Measurements from ENCODE around the gene AFTPH. TPM values are rescaled to one million over a fixed set of nuclear protein-coding genes. Genes with fewer than 3 reads are reported as not detected.

AFTPH gene
- total RNA-seq, 5 donors from 2014 or later (not counting 1 experiment from before 2014, with no cell fraction given) = 33.4 to 42.5 (median 37.9) TPM

GRCh38 chr2:64567473-64567872 lies 43.3 kb downstream of the AFTPH start:
- DNase-seq (no peak), ATAC-seq (replicated peaks in 1 of 4) (no peak)
- Mint-ChIP-seq H3K27ac (peak overlapping the region in 1 of 2 donors; percentile 34), H3K4me1 (peaks cover 18 to 27% (median 22%) of the 10 kb centered on the region in 3 donors), H3K4me3 (no peak overlapping the region), H3K27me3 (no peaks in the 10 kb centered on the region), H3K9me3 (no peaks in the 10 kb centered on the region), H3K36me3 (peaks cover 15% of the 10 kb centered on the region)
- POLR2A ChIA-PET = interaction anchor here in 1 of 2 donors (0.6 kb wide), 1 partner anchor 44 kb away, joined by 3 read pairs; the partner anchor contains the start of gene AFTPH
- Histone ChIP-seq H3K27me3 (replicated peaks in 1 of 2; ENCODE audit: control insufficient read depth in 2 of 2, extremely low read depth in 1 of 2, insufficient read depth in 2 of 2, low read length in 1 of 2) (no peaks in the 10 kb centered on the region), H3K27ac (ENCODE audit: low read length) (no peak overlapping the region), H3K4me3 (ENCODE audit: control insufficient read depth in 1 of 2, extremely low read depth in 1 of 2, low read length in 1 of 2) (no peak overlapping the region), H3K9me3 (no peaks in the 10 kb centered on the region), H3K4me1 (ENCODE audit: control insufficient read depth in 1 of 2, extremely low read depth in 1 of 2, insufficient read depth in 2 of 2, low read length in 2 of 2) (peaks cover 3 to 10% of the 10 kb centered on the region in 2 experiments), H3K36me3 (ENCODE audit: control insufficient read depth in 2 of 2, extremely low read depth in 1 of 2, insufficient read depth in 1 of 2, low read length in 1 of 2) (peaks cover 6 to 19% of the 10 kb centered on the region in 2 donors)
- WGBS (ENCODE audit: insufficient coverage) = no CpG with 5 or more reads among the region's 6 CpGs
- CTCF ChIA-PET = interaction anchor here in 1 of 2 donors (1.1 kb wide), 1 partner anchor 45 kb away, joined by 3 read pairs; no protein-coding TSS in a partner anchor

DNA sequence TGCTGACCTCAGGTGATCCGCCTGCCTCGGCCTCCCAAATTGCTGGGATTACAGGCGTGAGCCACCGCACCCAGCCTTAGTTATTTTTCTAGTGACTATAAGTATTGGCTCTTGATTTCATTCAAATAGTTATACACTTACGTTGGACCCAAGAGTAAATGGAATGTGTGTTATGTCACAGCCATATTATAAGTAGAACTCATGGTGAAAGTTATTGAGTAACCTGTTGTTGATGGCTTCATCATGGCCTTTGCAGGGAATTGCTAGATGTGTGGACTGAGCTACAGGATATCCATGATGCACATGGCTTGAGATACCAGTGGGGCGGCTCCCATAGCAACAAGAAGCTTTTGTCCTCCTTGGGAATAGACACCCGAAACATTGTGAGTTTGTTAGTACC lies 44.7 kb downstream of the AFTPH start:
- Mint-ChIP-seq H3K4me3 (no peak overlapping the region), H3K4me1 (peaks cover 15 to 22% (median 19%) of the 10 kb centered on the region in 3 donors), H3K36me3 (peaks cover 15% of the 10 kb centered on the region), H3K27ac (no peak overlapping the region), H3K9me3 (no peaks in the 10 kb centered on the region), H3K27me3 (no peaks in the 10 kb centered on the region)
- ChIA-PET CTCF (interaction anchor here in 1 of 2 donors (1.2 to 1.5 kb wide), 2 partner anchors 45 to 299 kb away, joined by 3 to 6 read pairs; partner anchors contain the start of gene AFTPH), POLR2A (no interaction called here)
- 100% methylated on average over 1 of the region's 7 CpGs for WGBS (ENCODE audit: insufficient coverage)
- no peak for ATAC-seq (replicated peaks in 1 of 4)
- Histone ChIP-seq H3K27me3 (replicated peaks in 1 of 2; ENCODE audit: control insufficient read depth in 2 of 2, extremely low read depth in 1 of 2, insufficient read depth in 2 of 2, low read length in 1 of 2) (no peaks in the 10 kb centered on the region), H3K36me3 (ENCODE audit: control insufficient read depth in 2 of 2, extremely low read depth in 1 of 2, insufficient read depth in 1 of 2, low read length in 1 of 2) (peaks cover 6 to 32% of the 10 kb centered on the region in 2 donors), H3K4me1 (ENCODE audit: control insufficient read depth in 1 of 2, extremely low read depth in 1 of 2, insufficient read depth in 2 of 2, low read length in 2 of 2) (peaks cover 3 to 7% of the 10 kb centered on the region in 2 experiments), H3K27ac (ENCODE audit: low read length) (no peak overlapping the region), H3K4me3 (ENCODE audit: control insufficient read depth in 1 of 2, extremely low read depth in 1 of 2, low read length in 1 of 2) (no peak overlapping the region), H3K9me3 (no peaks in the 10 kb centered on the region)
- no peak for DNase-seq

- ChIA-PET POLR2A (interaction anchor here in 1 of 2 donors (0.6 kb wide), 1 partner anchor 107 kb away, joined by 4 read pairs; no protein-coding TSS in a partner anchor), CTCF (interaction anchor here in 1 of 2 donors (1.2 kb wide), 1 partner anchor 77 kb away, joined by 3 read pairs; no protein-coding TSS in a partner anchor)
- Mint-ChIP-seq H3K27me3 (no peaks in the 10 kb centered on the region), H3K4me1 (peaks cover 0 to 7% (median 4%) of the 10 kb centered on the region in 3 donors), H3K36me3 (peaks cover 24% of the 10 kb centered on the region), H3K27ac (peak overlapping the region in 1 of 2 donors; percentile 6), H3K4me3 (no peak overlapping the region), H3K9me3 (no peaks in the 10 kb centered on the region)
- no peak for DNase-seq
- H3K4me3 ChIP-seq (ENCODE audit: control insufficient read depth in 1 of 2, extremely low read depth in 1 of 2, low read length in 1 of 2) = no peak overlapping the region
- ATAC-seq (replicated peaks in 1 of 4) = no peak
- no peaks in the 10 kb centered on the region for H3K27me3 ChIP-seq (replicated peaks in 1 of 2; ENCODE audit: control insufficient read depth in 2 of 2, extremely low read depth in 1 of 2, insufficient read depth in 2 of 2, low read length in 1 of 2)
- no peaks in the 10 kb centered on the region for H3K9me3 ChIP-seq
- no peaks in the 10 kb centered on the region for H3K4me1 ChIP-seq (ENCODE audit: control insufficient read depth in 1 of 2, extremely low read depth in 1 of 2, insufficient read depth in 2 of 2, low read length in 2 of 2)
- peaks cover 0 to 61% of the 10 kb centered on the region in 2 donors for H3K36me3 ChIP-seq (ENCODE audit: control insufficient read depth in 2 of 2, extremely low read depth in 1 of 2, insufficient read depth in 1 of 2, low read length in 1 of 2)
- no peak overlapping the region for H3K27ac ChIP-seq (ENCODE audit: low read length)
- WGBS (ENCODE audit: insufficient coverage) = no CpG with 5 or more reads among the region's 1 CpG
Measured at GRCh38 chr2:64574871-64575270, 50.7 kb downstream of the AFTPH start.

- H3K9me3 Mint-ChIP-seq = no peaks in the 10 kb centered on the region
- H3K27ac ChIP-seq (ENCODE audit: low read length) = no peak overlapping the region
- peaks cover 0 to 39% of the 10 kb centered on the region in 2 donors for H3K36me3 ChIP-seq (ENCODE audit: control insufficient read depth in 2 of 2, extremely low read depth in 1 of 2, insufficient read depth in 1 of 2, low read length in 1 of 2)
- H3K27me3 Mint-ChIP-seq = no peaks in the 10 kb centered on the region
- H3K27me3 ChIP-seq (replicated peaks in 1 of 2; ENCODE audit: control insufficient read depth in 2 of 2, extremely low read depth in 1 of 2, insufficient read depth in 2 of 2, low read length in 1 of 2) = no peaks in the 10 kb centered on the region
- no peak overlapping the region for H3K4me3 ChIP-seq (ENCODE audit: control insufficient read depth in 1 of 2, extremely low read depth in 1 of 2, low read length in 1 of 2)
- ChIA-PET POLR2A (no interaction called here), CTCF (interaction anchor here in 1 of 2 donors (0.6 to 0.7 kb wide), 3 partner anchors 51 to 681 kb away, joined by 3 to 9 read pairs (median 4); no protein-coding TSS in a partner anchor)
- no peak overlapping the region for H3K4me3 Mint-ChIP-seq
- WGBS (ENCODE audit: insufficient coverage) = 100% methylated on average over 1 of the region's 2 CpGs
- H3K27ac Mint-ChIP-seq = no peak overlapping the region
- no peaks in the 10 kb centered on the region for H3K4me1 Mint-ChIP-seq
- ATAC-seq (replicated peaks in 1 of 4) (no peak), DNase-seq (no peak)
- peaks cover 20% of the 10 kb centered on the region for H3K36me3 Mint-ChIP-seq
- no peaks in the 10 kb centered on the region for H3K9me3 ChIP-seq
- no peaks in the 10 kb centered on the region for H3K4me1 ChIP-seq (ENCODE audit: control insufficient read depth in 1 of 2, extremely low read depth in 1 of 2, insufficient read depth in 2 of 2, low read length in 2 of 2)
Measured at GRCh38 chr2:64581018-64581417, 56.9 kb downstream of the AFTPH start.

- DNase-seq (peak in 1 of 35 experiments; percentile 11), ATAC-seq (replicated peaks in 1 of 4) (no peak)
- 100% methylated on average over 1 of the region's 1 CpG for WGBS (ENCODE audit: insufficient coverage)
- Histone ChIP-seq H3K4me3 (ENCODE audit: control insufficient read depth in 1 of 2, extremely low read depth in 1 of 2, low read length in 1 of 2) (no peak overlapping the region), H3K9me3 (no peaks in the 10 kb centered on the region), H3K27me3 (replicated peaks in 1 of 2; ENCODE audit: control insufficient read depth in 2 of 2, extremely low read depth in 1 of 2, insufficient read depth in 2 of 2, low read length in 1 of 2) (no peaks in the 10 kb centered on the region), H3K36me3 (ENCODE audit: control insufficient read depth in 2 of 2, extremely low read depth in 1 of 2, insufficient read depth in 1 of 2, low read length in 1 of 2) (peaks cover 0 to 36% of the 10 kb centered on the region in 2 donors), H3K27ac (ENCODE audit: low read length) (no peak overlapping the region), H3K4me1 (ENCODE audit: control insufficient read depth in 1 of 2, extremely low read depth in 1 of 2, insufficient read depth in 2 of 2, low read length in 2 of 2) (no peaks in the 10 kb centered on the region)
- no peaks in the 10 kb centered on the region for H3K27me3 Mint-ChIP-seq
- H3K4me3 Mint-ChIP-seq = no peak overlapping the region
- no peaks in the 10 kb centered on the region for H3K9me3 Mint-ChIP-seq
- POLR2A ChIA-PET = no interaction called here
- peaks cover 21% of the 10 kb centered on the region for H3K36me3 Mint-ChIP-seq
- CTCF ChIA-PET = interaction anchor here (0.7 to 1.8 kb wide), 4 partner anchors 25 to 251 kb away, joined by 3 to 18 read pairs (median 4); no protein-coding TSS in a partner anchor
- peaks cover 0 to 2% (median 0%) of the 10 kb centered on the region in 3 donors for H3K4me1 Mint-ChIP-seq
- no peak overlapping the region for H3K27ac Mint-ChIP-seq
Measured at GRCh38 chr2:64581777-64582539, 57.8 kb downstream of the AFTPH start.

- peaks cover 18% of the 10 kb centered on the region for H3K36me3 Mint-ChIP-seq
- no peaks in the 10 kb centered on the region for H3K4me1 ChIP-seq (ENCODE audit: control insufficient read depth in 1 of 2, extremely low read depth in 1 of 2, insufficient read depth in 2 of 2, low read length in 2 of 2)
- no peak overlapping the region for H3K27ac ChIP-seq (ENCODE audit: low read length)
- peaks cover 0 to 27% of the 10 kb centered on the region in 2 donors for H3K36me3 ChIP-seq (ENCODE audit: control insufficient read depth in 2 of 2, extremely low read depth in 1 of 2, insufficient read depth in 1 of 2, low read length in 1 of 2)
- no peaks in the 10 kb centered on the region for H3K27me3 Mint-ChIP-seq
- peaks cover 0 to 3% (median 0%) of the 10 kb centered on the region in 3 donors for H3K4me1 Mint-ChIP-seq
- H3K9me3 Mint-ChIP-seq = no peaks in the 10 kb centered on the region
- H3K4me3 ChIP-seq (ENCODE audit: control insufficient read depth in 1 of 2, extremely low read depth in 1 of 2, low read length in 1 of 2) = no peak overlapping the region
- DNase-seq = no peak
- no peak overlapping the region for H3K4me3 Mint-ChIP-seq
- POLR2A ChIA-PET = interaction anchor here in 1 of 2 donors (0.6 kb wide), 2 partner anchors 11 to 91 kb away, joined by 3 to 5 read pairs; no protein-coding TSS in a partner anchor
- H3K27ac Mint-ChIP-seq = no peak overlapping the region
- 100% methylated on average over 1 of the region's 5 CpGs for WGBS (ENCODE audit: insufficient coverage)
- H3K9me3 ChIP-seq = no peaks in the 10 kb centered on the region
- no peaks in the 10 kb centered on the region for H3K27me3 ChIP-seq (replicated peaks in 1 of 2; ENCODE audit: control insufficient read depth in 2 of 2, extremely low read depth in 1 of 2, insufficient read depth in 2 of 2, low read length in 1 of 2)
- no peak for ATAC-seq (replicated peaks in 1 of 4)
- CTCF ChIA-PET = interaction anchor here (0.6 to 1.8 kb wide), 7 partner anchors 24 to 1087 kb away, joined by 3 to 18 read pairs (median 4); no protein-coding TSS in a partner anchor
Measured at GRCh38 chr2:64582774-64583340, 58.7 kb downstream of the AFTPH start.

Data from T-cell (primary cell).